ENCODE data around the gene MYL4.
"Not testable (repeated sequence)": the region's sequence is repeated elsewhere in the genome, so short reads cannot be mapped to it uniquely, and the experiment has no call there.

The MYL4 gene

DNA sequence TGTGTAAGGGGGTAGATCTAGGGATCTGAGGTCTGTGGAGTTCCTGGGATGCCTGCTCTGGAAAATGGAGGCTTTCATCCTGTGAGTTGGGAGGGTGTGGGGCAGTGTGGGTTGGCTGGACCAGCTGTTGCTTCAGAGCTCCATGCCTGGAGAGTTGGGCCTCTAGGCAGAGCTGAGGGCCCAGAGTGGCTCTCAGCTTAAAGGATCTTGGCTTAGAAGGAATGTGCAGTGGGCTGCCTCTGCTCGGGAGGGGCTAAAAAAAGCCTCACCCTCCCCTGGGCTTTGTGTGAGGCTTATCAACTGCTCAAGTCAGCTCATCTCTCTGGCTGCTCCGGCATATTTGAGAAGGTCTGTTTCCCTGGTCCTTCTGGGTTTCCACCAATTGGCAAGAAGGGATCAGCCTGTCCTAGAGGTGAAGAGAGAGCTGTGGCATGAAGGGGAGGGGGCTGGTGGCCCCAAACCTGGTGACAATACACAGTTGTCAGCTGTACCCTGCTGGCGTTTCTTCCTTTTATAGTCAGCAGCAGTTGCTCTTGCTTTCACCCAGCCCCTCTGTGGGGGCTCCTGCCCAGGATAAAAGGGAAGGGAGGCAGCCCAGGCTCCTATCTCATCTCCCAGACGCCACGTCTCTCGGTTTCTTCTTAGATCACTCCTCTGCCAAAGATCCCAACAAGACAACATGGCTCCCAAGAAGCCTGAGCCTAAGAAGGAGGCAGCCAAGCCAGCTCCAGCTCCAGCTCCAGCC is at the start of gene MYL4:
TSS of gene MYL4 (plus strand) at position 605 of the 745 bp plus-strand sequence. CDS start at position 680, 75 bp downstream.
- no peak for DNase-seq (ENCODE audit: low read depth)

DNA sequence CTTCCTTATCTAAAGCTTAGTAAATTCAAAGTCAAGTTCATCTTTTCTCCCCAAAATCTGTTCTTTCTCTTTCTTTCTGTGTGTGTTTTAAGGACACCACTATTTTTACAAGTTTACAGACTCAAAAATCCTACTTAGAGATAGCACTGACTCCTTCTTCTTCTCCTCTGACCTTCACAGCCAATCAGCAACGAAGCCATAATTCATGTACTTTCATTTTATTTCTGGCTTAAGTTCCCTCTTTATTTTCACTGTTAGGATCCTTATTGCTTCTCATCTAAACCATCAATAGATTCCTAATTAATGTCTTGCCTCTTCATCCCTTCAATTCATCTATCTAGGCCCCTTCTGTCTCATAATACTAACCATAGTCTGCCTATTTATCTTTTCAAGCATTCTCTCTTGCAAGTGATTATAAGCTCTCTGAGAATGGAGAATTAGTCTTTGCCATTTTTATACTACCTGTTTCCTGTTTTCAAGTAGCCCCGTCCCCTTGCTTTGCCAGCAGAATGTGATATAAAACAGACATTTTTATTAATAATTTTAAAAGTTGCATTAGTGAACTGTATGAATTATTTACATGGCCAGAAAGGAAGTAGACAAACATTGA is 47.0 kb upstream of the MYL4 start:
- no peak for DNase-seq (ENCODE audit: low read depth)

DNA sequence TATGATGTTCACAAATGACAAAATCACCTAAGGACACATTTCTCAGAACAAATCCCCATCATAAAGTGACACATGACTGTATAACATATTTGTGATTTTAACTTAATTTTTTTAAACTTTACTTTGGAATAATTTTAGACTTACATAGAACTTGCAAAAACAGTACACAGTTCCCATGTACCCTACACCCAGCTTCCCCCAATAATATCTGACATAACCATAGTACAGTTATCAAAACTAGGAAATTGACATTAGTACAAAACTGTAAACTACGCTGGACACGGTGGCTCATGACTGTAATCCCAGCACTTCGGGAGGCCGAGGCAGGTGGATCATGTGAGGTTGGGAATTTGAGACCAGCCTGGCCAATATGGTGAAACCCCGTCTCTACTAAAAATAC is 44.9 kb upstream of the MYL4 start:
- no peak for DNase-seq (ENCODE audit: low read depth)

DNA sequence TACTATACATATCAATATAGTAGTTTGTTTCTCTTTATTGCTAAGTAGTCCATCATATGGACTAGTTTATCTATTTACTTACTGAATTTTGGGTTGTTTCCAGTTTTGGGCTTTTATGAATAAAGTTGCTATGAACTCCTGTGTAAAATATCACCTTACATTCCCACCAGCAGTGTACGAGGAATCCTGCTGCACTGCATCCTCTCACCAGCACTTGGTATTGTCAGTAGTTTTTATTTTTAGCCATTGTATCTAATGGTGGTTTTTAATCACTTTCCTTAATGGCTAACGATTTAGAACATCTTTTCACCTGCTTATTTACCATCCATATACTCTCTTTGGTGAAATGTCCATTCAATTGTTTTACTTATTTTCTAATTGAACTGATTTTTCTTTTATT is 44.0 kb upstream of the MYL4 start:
- no peak for DNase-seq (ENCODE audit: low read depth)

DNA sequence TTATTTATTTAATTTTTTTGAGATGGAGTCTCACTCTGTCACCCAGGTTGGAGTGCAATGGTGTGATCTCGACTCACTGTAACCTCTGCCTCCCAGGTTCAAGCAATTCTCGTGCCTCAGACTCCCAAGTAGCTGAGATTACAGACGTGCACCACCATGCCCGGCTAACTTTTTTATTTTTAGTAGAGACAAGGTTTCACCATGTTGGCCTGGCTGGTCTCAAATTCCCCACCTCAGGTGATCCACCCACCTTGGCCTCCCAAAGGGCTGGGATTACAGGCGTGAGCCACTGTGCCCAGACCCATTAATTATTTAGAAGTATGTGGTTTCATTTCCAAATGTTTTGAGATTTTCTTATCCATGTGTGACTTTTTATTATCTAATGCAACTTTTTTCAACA is 42.3 kb upstream of the MYL4 start:
- not testable (repeated sequence) for DNase-seq (ENCODE audit: low read depth)

DNA sequence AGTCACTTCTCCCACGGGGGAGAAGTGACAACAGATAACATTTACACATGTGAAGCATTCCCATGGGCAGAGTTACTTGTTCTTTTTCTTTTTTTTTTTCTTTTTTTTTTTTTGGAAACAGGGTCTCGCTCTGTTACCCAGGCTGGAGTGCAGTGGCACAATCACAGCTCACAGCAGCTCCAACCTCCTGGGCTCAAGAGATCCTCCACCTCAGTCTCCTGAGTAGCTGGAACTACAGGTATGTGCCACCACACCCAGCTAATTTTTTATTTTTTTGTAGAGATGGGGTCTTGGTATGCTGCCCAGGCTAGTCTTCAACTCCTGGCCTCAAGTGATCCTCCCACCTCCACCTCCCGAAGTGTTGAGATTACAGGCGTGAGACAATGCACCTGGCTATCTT is 40.3 kb upstream of the MYL4 start:
- DNase-seq (ENCODE audit: low read depth), result not testable (repeated sequence)

DNA sequence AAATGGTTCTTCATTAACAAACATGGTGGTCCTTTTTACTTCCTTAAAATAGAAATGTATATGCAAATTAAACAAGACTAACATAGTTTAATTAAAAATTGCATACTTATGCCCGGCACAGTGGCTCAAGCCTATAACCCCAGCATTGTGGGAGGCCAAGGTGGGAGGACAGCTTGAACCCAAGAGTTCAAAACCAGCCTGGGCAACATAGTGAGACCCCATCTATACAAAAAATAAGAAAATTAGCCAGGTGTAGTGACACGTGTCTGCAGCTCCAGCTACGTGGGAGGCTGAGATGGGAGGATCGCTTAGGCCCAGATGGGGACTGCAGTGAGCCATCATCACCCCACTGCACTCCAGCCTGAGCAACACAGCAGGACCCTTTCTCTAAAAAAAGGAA is 38.4 kb upstream of the MYL4 start:
- DNase-seq (ENCODE audit: low read depth), result no peak

DNA sequence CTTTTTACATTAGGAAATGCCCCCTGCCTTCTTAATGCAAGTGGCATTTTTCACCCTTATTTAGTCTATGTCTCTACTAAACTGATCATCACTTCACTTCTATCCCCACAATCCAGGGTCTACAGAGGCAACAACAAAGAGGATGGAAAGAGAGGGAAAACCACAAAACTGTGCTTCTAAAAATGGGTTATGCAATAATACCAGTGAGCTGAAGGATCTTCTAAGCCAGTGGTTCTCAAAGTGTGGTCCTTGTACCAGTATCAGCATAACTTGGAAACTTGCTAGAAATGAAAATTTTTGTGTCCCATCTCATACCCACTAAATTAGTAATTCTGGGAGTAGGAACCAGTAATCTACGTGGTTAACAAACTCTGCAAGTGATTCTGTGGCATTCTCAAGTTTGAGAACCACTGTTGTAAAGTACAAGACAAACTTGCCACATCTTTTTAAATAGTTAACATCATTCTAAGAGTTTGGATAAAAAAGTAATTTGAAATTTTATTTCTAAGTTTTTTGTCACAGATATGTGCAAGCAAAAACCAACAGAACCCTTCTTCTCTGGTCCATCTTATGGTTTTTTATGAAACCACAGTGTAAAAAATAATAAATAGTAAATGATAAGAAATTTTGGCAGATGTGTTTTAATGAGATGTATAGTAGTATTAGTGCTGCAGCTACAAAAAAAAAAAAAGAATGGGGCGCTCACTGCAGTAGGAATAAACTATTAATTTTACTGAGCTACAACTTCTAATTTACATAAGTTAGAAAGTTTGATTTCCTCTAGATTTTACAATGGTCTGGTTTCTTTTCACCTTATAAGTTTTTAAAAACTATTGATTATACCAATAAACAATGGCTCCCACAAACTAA is 36.2 kb upstream of the MYL4 start:
- no peak for DNase-seq (ENCODE audit: low read depth)

DNA sequence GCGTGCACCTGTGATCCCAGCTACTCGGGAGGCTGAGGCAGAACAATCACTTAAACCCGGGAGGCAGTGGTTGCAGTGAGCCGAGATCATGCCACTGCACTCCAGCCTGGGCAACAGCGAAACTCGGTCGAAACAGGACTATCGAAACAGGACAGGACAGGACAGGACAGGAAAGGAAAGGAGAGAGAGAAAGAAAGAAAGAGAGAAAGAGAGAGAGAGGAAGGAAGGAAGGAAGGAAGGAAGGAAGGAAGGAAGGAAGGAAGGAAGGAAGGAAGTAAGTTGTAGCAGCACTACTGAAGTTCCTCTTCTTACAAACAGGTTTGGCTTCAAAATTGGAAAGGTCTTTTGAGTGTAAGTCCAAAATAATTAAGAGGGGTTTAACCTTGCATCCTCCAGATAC is 34.3 kb upstream of the MYL4 start:
- DNase-seq (ENCODE audit: low read depth), result not testable (repeated sequence)

DNA sequence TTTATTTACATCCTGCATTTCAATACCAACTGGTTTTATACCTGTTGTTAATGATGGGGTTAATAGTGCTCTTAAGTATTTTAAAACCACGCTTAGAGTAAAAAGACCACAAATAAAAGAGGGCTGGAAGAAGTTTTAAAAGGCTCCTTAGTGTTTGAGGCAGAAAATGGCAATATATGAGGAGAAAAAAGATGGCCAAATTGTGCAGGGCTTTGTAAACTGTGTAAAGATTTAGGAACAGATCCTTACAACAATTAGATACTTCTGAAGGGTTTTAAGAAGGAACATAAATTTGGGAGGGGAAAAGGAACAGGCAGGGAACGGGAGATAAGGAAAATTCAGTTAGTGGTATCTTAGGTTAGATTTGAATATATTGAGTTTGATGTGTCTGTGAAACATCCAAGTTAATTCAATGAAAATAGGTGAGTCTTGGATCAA is 32.7 kb upstream of the MYL4 start:
- DNase-seq (ENCODE audit: low read depth), result no peak

DNA sequence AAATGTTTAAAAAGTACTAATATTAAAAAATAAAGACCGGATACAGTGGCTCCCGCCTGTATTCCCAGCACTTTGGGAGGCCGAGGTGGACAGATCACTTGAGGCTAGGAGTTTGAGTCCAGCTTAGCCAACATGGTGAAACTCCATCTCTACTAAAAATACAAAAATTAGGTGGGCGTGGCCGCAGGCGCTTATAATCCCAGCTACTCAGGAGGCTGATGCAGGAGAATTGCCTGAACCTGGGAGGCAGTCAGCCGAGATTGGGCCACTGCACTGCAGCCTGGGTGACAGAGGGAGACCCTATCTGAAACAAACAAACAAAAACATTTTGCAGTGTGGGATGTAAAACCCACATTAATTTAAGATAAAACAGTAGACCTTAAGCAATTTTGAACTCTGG is 31.9 kb upstream of the MYL4 start:
- DNase-seq (ENCODE audit: low read depth), result no peak

DNA sequence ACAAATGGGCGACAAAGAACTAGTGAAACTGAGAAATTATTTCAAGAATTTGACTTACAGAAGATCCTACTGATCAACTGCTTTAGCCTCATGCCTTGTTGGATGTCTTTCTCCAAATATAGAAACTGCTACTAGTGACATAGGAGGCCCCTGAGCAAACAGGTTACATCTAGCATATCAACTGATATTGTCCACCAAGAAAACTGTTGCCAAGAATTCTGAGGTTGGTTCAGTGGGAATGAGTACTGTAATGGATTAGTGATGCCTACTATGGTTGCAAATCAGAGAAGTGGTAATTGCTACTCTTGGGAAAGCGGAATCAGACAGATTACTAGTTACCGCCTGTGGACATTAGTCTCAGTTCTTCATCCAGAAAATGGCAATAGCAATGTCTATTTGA is 30.0 kb upstream of the MYL4 start:
- no peak for DNase-seq (ENCODE audit: low read depth)

DNA sequence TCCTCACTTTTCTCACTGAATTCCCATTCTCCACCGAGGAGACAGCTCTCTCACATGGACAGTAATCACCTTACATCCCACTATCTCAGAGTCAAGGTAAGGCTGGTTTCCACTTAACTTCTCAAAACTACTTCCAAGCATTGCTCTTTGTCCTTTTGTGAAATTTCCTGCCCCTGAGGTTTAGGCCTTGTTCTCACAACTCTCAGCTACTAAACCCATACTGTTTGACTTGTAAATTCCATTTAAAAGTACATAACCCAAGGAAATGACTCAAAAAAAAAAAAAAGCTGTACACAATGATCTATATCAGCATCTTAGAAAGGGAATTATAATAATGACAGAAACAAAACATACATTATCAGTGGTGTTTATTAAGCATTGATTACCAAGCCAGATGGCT is 28.8 kb upstream of the MYL4 start:
- no peak for DNase-seq (ENCODE audit: low read depth)

DNA sequence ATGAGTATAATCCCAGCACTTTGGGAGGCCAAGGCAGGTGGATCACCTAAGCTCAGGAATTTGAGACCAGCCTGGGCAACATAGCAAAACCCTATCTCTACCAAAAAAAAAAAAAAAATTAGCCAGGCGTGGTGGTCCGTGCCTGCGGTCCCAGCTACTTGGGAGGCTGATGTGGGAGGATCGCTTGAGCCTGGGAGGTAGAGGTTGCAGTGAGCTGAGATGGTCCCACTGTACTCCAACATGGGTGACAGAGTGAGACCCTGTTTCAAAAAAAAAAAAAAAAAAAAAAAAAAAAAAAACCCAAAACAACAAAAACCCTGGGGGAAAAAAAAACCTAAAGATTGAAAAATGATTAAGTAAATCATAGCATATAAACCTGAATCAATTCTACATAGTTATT is 28.2 kb upstream of the MYL4 start:
- not testable (repeated sequence) for DNase-seq (ENCODE audit: low read depth)

DNA sequence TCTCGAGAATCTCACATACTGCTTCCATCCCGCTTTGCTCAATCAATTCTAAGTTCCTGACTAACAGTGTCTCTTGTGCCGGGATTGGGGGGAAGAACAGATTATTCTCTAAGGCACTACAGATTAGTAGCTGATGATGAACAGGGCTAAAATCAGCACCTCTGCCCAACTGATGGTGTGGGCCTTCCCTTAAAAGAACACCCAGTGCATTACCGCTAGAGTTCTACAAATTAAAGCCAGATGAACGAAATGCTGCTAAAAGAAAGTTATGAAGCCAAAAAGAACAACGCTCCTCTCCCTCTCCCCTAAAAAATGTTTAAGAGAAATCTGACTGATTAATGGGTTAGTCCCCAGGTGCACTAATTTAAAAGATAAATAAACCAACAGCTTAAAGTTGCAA is 24.5 kb upstream of the MYL4 start:
- no peak for DNase-seq (ENCODE audit: low read depth)

DNA sequence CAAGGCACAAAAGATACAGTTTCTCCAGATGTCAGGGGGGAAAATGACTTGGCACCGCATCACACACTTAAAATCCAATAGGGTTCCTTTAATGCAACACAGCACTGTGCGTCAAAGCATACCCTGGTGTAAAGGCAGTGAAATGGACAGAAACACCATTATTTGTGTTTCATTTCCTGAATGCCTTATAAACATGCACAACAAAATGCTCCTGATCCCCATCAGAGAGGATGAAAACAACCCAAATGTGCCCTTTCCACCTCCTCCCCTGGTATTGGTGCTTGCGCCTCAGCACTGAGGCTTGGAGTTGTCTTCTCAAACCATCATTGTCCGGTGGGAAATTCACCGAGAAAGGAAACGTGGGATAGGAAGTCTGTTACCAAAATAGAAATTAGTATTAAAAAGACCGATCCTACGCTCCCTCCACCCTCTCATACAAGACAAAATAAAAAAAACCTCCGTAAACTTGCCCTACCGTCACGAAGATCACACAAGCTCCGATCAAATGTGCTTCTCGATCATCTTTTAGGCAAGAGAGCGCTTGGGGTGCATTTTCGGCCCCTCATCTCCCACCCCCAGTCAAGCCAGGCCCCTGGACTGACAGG is 20.8 kb upstream of the MYL4 start:
- no peak for DNase-seq (ENCODE audit: low read depth)

DNA sequence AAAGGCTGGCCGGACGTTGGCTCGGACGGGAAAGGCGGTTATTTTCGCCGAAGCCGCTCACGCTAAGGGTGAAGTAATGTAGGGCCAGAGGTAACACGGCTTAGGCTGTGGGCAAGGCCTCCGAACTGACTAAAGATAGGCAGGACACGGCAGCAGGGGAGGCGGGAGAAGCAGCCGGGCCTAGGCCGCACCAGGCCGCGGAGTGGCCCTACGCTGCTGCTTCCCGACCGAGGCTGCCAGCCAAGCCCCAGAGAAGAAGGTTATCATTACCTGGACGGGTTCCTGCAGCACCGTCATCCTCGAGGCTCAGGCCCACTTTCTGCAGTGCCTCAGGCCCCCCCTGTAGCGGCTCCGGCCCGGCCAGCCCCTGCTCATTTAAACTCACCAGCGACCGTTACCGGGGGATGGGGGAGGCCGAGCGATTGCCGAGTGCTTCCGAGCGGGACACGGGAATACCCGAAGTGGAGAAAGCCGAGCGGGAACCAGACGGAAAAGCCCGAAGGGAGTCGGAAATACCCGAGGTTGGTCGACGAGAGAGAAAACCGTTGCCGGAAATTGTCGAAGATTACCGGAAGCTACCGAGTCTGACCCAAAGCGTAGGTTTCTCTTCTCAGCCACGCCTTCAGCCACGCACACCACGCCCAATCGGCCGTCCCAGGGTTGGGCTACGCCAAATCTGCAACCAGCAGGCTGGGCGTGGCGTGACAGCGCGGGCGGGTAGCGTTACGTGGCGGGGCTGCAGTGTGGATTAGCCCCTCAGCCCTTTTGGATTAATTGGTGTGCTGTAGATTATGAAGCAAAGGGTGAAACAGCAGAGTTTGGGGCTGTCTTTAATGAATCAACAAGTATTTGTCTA is 20.0 kb upstream of the MYL4 start, which contains the start of gene CDC27:
TSS of gene CDC27 (minus strand) at position 420 of the 856 bp plus-strand sequence. CDS start at position 297, 123 bp downstream.
- DNase-seq (ENCODE audit: low read depth), result peak; percentile 100

DNA sequence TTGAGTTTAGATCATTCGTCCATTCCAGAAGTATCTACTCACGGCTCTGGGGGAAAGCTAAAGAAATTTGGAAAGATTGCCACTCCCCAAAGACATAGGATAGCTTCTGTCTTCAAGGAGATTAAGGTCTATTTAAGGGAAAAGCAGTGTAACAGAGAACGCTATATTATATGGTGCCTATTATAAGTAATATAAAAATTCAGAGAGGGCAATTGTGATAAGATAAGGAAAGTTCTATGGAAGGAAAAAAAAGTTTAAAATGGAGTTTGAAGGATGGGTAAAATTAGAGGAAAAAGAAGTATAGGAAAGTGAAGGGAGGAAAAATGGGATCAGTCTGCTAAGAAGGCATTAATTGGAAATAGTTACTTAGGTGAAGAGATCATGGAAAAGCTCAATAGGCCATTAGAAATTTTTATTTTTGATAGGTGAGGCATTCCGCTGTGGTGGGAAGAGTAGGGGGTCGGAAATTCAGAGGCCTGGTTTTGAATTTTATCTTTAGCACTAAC is 19.4 kb upstream of the MYL4 start:
- DNase-seq (ENCODE audit: low read depth), result no peak

DNA sequence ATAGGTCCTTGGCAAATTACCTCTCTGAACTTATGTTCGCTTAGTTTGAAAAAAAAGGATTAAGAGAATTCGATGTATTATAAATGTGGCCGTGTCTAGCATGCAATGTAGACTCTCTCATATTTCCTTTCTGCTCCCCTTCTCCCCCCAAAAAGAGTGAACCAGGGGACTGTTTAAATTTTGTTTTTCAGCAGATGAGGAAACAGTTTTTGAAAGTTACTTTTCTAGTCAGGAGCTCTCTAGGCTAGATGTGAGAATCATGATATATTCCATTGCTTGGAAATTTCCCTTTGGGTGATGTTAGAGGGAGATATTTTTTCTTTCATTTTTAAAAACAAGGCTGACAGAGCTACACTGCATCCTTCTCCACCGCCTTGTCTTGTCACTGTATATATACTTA is 18.9 kb upstream of the MYL4 start:
- DNase-seq (ENCODE audit: low read depth), result no peak

DNA sequence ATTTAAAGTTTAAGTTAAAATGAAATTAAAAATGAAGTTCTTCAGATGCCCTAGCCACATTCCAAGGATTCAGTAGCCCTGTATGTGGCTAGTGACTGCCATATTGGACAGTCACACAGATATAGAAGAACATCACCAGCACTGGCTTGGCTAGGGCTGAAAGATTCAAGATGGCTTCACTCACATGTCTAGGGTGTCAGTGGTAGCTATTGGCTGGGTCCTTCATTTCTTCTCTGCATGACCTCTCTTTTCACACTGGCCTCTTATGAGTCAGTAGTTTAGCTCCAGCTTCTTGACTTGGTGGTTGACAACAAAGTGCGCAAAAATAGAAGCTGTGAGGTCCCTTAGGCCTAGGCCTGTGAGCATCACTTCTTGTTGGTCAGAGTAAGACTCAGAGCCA is 18.4 kb upstream of the MYL4 start:
- no peak for DNase-seq (ENCODE audit: low read depth)

DNA sequence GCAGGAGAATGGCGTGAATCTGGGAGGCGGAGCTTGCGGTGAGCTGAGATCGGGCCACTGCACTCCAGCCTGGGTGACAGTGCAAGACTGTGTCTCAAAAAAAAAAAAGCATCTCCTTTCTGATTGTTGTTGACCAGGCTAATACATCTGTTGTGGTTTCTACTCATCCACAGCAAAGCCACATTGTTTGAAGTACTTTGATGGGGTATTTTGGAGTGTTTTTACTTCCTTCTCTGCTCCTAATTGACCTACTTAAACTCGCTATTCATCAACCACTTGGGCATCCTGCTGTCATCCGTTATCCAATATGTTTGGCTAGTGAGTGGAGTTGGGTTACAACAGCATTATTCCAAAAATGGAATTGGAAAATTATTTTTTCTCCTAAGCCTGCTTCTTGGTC is 16.6 kb upstream of the MYL4 start:
- DNase-seq (ENCODE audit: low read depth), result no peak
